Suprapubic skin (tissue), 3 donors: ENCODE results near the gene TEX36.

Experiments used
- EP300 ChIP-seq: sonication (generic); formaldehyde crosslinking; IDR thresholded peaks from one replicate; pipeline ENCODE4 v1.6.1; 2017; ENCODE audit warnings: antibody characterized with exemption
- TF ChIP-seq, protein P1 (sequence below), 2 donors: fragments of 200-600 bp in 1 of 2; fragments of 450-650 bp in 1 of 2; sonication (generic) in 1 of 2; IDR thresholded peaks; one replicate each; pipeline ENCODE4 v1.5.1; 2016 to 2019; ENCODE audit warnings: antibody characterized with exemption in 2 of 2, mild to moderate bottlenecking in 1 of 2, moderate library complexity in 1 of 2

DNA sequence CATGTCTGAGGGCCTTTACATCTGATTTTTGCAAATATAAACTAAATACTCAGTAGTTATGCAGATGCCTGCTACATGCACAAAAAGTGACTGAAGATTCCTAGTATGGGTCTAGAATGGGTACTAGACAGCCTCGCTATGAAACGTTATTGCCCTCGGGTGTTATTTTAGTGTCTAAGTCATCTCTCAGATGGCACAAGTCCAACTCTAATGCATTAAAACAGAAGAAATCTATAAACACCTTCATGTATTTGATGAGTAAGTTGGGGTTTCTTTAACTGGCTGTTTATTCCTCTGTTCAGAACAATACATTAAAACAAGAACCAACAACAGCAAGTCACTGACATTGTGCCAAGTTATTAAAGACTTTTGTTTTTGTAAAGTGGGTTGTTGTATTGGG is 41.6 kb downstream of the TEX36 start:
- TF ChIP-seq, protein P1, sequence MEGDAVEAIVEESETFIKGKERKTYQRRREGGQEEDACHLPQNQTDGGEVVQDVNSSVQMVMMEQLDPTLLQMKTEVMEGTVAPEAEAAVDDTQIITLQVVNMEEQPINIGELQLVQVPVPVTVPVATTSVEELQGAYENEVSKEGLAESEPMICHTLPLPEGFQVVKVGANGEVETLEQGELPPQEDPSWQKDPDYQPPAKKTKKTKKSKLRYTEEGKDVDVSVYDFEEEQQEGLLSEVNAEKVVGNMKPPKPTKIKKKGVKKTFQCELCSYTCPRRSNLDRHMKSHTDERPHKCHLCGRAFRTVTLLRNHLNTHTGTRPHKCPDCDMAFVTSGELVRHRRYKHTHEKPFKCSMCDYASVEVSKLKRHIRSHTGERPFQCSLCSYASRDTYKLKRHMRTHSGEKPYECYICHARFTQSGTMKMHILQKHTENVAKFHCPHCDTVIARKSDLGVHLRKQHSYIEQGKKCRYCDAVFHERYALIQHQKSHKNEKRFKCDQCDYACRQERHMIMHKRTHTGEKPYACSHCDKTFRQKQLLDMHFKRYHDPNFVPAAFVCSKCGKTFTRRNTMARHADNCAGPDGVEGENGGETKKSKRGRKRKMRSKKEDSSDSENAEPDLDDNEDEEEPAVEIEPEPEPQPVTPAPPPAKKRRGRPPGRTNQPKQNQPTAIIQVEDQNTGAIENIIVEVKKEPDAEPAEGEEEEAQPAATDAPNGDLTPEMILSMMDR (IDR thresholded peaks at IDR 0.05), result no peak
- no peak for TF ChIP-seq EP300
